Measurements from ENCODE around the gene ASPSCR1.
"Not testable (repeated sequence)": the region's sequence is repeated elsewhere in the genome, so short reads cannot be mapped to it uniquely, and the experiment has no call there.

Gene ASPSCR1

DNA sequence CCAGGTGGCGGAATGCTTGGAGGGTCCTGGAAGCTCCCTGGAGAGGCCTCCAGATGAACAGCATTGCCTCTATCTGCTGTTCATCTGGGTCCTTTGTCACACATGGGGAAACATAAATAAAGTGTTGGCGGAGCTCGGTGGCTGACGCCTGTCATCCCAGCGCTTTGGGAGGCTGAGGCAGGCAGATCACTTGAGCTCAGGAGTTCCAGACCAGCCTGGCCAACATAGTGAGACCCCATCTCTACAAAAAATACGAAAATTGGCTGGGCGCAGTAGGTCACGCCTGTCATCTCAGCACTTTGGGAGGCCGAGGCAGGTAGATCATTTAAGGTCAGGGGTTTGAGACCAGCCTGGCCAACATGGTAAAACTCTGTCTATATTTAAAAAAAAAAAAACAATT lies 32.6 kb upstream of the ASPSCR1 start:
- no peak overlapping the region for H3K4me3 ChIP-seq (ENCODE audit: low read length)
- DNase-seq (ENCODE audit: low read depth) = no peak
- TF ChIP-seq, protein P1, sequence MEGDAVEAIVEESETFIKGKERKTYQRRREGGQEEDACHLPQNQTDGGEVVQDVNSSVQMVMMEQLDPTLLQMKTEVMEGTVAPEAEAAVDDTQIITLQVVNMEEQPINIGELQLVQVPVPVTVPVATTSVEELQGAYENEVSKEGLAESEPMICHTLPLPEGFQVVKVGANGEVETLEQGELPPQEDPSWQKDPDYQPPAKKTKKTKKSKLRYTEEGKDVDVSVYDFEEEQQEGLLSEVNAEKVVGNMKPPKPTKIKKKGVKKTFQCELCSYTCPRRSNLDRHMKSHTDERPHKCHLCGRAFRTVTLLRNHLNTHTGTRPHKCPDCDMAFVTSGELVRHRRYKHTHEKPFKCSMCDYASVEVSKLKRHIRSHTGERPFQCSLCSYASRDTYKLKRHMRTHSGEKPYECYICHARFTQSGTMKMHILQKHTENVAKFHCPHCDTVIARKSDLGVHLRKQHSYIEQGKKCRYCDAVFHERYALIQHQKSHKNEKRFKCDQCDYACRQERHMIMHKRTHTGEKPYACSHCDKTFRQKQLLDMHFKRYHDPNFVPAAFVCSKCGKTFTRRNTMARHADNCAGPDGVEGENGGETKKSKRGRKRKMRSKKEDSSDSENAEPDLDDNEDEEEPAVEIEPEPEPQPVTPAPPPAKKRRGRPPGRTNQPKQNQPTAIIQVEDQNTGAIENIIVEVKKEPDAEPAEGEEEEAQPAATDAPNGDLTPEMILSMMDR (conservative IDR thresholded peaks at IDR 0.05; ENCODE audit: low read depth, low read length) = no peak

DNA sequence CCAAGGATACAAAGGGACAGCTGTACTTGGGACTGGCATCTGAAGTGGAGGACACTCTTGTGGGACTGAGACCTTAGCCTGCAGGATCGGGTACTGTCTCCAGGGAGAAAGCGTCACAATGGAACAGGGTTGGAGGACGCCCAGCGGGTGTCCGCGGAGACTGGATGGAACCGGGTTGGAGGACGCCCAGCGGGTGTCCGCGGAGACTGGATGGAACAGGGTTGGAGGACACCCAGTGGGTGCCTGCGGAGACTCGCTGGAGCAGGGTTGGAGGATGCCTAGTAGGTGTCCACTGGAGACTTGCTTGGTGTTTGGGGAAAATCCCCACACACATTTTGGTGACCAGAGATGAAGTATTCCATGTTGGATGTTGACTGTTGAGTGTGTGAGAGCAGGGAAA lies 30.2 kb upstream of the ASPSCR1 start, which contains the start of gene MYADML2:
Gene MYADML2, minus strand, starts transcription at position 45 of the 400 bp plus-strand sequence. CDS start 5,492 bp downstream, outside the sequence.
- TF ChIP-seq, protein P1 (conservative IDR thresholded peaks at IDR 0.05; ENCODE audit: low read depth, low read length) = no peak
- DNase-seq (ENCODE audit: low read depth) = no peak
- no peak within 1 kb of the TSS for H3K4me3 ChIP-seq (ENCODE audit: low read length)

DNA sequence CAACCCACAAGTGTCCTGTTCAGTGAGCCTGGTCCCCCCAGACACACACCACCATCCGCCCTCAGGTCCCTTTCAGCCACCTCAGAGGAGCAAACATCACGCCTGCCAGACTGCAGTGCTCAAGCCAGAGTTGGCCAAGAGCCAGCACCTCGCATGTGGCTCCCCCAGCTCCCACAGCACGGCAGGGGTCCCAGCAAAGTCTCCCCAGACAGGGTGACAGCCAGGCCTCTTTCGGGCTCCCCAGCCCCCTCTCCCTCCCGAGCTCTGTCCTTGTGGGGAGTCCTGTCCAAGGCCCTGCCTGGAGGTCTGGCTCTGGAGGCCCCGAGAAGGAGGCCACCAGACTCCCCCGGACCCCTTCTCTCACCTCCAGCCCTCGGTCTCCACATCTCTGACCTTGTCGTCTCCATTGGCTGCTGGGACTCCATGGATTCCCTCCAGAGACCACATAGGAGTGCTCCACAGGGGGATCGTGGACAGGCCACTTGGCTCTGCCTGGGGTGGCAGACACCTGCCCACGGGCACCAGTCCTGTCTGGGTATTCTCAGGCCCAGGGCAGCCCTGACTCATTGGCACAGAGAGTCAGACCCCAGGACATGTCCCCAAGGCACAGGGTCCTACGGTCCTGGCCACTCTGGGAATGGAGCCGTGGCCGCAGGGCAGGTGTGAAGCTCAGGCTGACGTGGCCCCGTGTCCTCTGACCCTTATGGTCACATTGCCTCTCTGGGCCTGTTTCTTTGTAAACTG lies 28.6 kb upstream of the ASPSCR1 start:
- TF ChIP-seq, protein P1 (conservative IDR thresholded peaks at IDR 0.05; ENCODE audit: low read depth, low read length) = no peak
- DNase-seq (ENCODE audit: low read depth) = no peak
- no peak overlapping the region for H3K4me3 ChIP-seq (ENCODE audit: low read length)

DNA sequence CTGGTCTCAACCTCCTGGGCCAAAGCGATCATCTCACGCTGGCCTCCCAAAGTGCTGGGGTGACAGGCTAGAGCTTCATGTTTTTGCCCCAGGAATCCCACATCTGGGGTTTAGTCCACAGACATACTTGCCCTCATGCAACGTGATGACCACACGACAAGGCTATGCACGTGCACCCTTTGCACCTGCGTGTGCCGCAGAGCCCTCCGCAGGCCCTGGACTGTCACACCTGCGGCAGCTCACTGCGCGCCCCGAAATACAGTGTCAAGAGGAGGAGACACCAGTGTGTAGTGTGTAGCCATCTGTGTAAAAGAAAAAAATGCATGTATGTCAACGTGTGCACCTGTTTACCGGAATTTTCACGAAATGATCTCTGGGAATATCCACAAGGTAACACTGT lies 26.9 kb upstream of the ASPSCR1 start:
- TF ChIP-seq, protein P1 (conservative IDR thresholded peaks at IDR 0.05; ENCODE audit: low read depth, low read length) = no peak
- no peak overlapping the region for H3K4me3 ChIP-seq (ENCODE audit: low read length)
- no peak for DNase-seq (ENCODE audit: low read depth)

DNA sequence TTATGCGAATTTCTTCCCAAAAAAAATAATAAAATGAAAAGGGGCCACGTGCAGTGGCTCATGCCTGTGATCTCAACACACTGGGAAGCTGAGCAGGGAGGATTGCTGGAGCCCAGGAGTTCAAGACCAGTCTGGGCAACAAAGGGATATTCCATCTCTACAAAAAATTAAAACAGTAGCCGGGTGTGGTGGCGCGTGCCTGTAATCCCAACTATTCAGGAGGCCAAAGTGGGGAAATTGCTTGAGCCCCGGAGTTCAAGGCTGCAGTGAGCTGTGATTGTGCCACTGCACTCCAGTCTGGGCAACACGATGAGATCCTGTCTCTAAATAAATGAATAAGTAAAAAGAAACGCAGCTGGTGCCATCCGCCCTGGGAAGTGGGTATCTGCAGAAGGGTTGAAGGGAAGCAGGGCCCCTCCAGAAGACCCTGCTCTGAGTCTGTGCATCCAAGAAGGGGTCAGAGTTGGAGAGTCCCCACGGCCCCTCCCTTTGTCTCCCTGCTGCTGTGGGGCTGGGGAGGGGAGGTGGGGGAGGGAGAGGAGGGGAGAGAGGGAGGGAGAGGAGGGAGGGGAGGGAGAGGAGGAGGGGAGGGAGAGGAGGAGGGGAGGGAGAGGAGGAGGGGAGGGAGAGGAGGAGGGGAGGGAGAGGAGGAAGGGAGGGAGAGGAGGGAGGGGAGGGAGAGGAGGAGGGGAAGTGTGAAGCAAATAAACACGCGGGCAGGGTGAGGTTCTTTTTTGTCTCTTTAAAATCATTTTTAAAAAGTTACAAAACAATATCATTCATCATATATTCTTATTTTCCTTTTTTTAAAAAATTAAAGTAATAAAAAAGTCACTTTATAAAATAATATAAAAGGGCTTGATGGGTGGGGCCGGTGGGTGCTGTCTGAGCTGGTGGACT lies 25.4 kb upstream of the ASPSCR1 start:
- TF ChIP-seq, protein P1 (conservative IDR thresholded peaks at IDR 0.05; ENCODE audit: low read depth, low read length) = no peak
- no peak overlapping the region for H3K4me3 ChIP-seq (ENCODE audit: low read length)
- DNase-seq (ENCODE audit: low read depth) = no peak

DNA sequence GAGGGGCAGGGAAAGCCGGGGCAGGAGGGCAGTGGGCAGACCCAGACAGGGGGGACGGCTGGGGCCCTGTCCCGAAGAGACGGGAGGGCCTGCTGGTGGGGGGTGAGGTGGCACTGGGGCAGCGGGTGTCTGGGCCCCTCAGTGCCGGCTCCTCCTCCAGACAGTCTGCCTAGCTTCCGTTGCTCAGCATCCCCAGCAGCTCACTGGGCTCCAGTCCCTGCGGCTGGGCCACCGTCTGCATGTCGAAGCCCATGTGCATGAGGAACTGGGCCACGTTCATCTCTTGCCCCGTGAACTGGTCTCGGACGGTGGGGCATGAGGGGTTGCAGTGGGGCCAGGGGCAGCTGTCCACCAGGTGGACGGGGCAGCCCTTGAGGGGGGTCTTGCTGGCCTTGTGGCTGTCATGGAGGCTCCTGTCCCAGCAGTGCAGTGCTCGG lies 24.6 kb upstream of the ASPSCR1 start:
- no peak for DNase-seq (ENCODE audit: low read depth)
- TF ChIP-seq, protein P1 (conservative IDR thresholded peaks at IDR 0.05; ENCODE audit: low read depth, low read length) = no peak
- H3K4me3 ChIP-seq (ENCODE audit: low read length) = no peak overlapping the region

DNA sequence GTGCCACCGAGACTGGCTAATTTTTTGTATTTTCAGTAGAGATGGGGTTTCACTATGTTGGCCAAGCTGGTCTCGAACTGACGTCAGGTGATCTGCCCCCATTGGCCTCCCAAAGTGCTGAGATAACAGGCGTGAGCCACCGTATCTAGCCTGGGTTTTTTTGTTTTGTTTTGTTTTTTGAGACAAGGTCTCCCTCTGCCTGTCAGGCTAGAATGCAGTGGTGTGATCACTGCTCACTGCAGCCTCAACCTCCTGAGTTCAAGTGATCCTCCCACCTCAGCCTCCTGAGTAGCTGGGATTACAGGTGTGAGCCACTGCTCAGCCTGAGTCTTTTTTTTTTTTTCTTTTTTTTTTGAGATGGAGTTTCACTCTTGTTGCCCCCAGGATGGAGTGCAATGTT lies 24.0 kb upstream of the ASPSCR1 start:
- H3K4me3 ChIP-seq (ENCODE audit: low read length); DNase-seq (ENCODE audit: low read depth): not testable (repeated sequence)

Data from retinal pigment epithelial cell (primary cell).